GM19238 (cell line): Measurements from ENCODE around the gene ERN2.

Experiments used
- DNase-seq: peaks from one replicate; pipeline ENCODE4 v3.0.0; 2011; ENCODE audit warnings: low spot score; ENCODE audit not compliant: insufficient read length

ERN2 gene

GRCh38 chr16:23640931-23641765 lies 71.9 kb downstream of the ERN2 start, which contains the start of the genes DCTN5 and PALB2:
Gene DCTN5 (plus strand): TSS chr16:23641466. CDS start chr16:23641543, 77 bp downstream.
Gene PALB2 (minus strand): TSS chr16:23641310. CDS start chr16:23641157, 153 bp downstream.
- peak; percentile 93 for DNase-seq

- no peak for DNase-seq
These were observed 72.4 kb downstream of the ERN2 start for GRCh38 chr16:23640615-23640930.
